Mesendoderm (in vitro differentiated cells): Measurements from ENCODE around the gene SMAP1.

Experiments
- DNase-seq: peaks from one replicate; pipeline ENCODE4 v3.0.0; 2013
- H2AK5ac ChIP-seq: 2 replicates; pipeline ENCODE4 v1.6.1; 2013; ENCODE audit warnings: low read length, inconsistent platforms
- H2BK120ac ChIP-seq: 2 replicates; pipeline ENCODE4 v1.6.1; 2013; ENCODE audit warnings: low read depth, mild to moderate bottlenecking, low read length, moderate library complexity, mixed read lengths
- H2BK15ac ChIP-seq: replicated peaks from 2 replicates; pipeline ENCODE4 v1.6.1; 2013; ENCODE audit warnings: low read depth, mild to moderate bottlenecking, moderate library complexity
- H2BK5ac ChIP-seq: 2 replicates; pipeline ENCODE4 v1.6.1; 2013; ENCODE audit warnings: low read length, inconsistent platforms
- H3K18ac ChIP-seq: 2 replicates; pipeline ENCODE4 v1.6.1; 2013; ENCODE audit warnings: mild to moderate bottlenecking, low read length, mixed read lengths
- H3K23ac ChIP-seq: one replicate; pipeline ENCODE4 v1.6.1; 2013; ENCODE audit warnings: low read length
- H3K27ac ChIP-seq: 2 replicates; pipeline ENCODE4 v1.5.1; 2013; ENCODE audit warnings: low read depth, mild to moderate bottlenecking, inconsistent platforms, low read length, moderate library complexity
- H3K27me3 ChIP-seq: 2 replicates; pipeline ENCODE4 v1.6.1; 2013; ENCODE audit warnings: low read length, control low read depth, mild to moderate bottlenecking, inconsistent platforms; ENCODE audit not compliant: insufficient read depth, poor library complexity
- H3K36me3 ChIP-seq: 2 replicates; pipeline ENCODE4 v1.6.1; 2013; ENCODE audit warnings: low read length, inconsistent platforms; ENCODE audit not compliant: control insufficient read depth, insufficient read depth
- H3K4ac ChIP-seq: one replicate; pipeline ENCODE4 v1.6.1; 2013; ENCODE audit warnings: low read depth, mild to moderate bottlenecking, low read length, moderate library complexity
- H3K4me1 ChIP-seq: 2 replicates; pipeline ENCODE4 v1.6.1; 2013; ENCODE audit warnings: low read depth, low read length, inconsistent platforms; ENCODE audit not compliant: control insufficient read depth
- H3K4me2 ChIP-seq: 2 replicates; pipeline ENCODE4 v1.6.1; 2013; ENCODE audit warnings: low read length
- H3K4me3 ChIP-seq: 2 replicates; pipeline ENCODE4 v1.5.1; 2013; ENCODE audit warnings: mild to moderate bottlenecking, low read length
- H3K56ac ChIP-seq: one replicate; pipeline ENCODE4 v1.6.1; 2013; ENCODE audit warnings: low read length
- H3K79me1 ChIP-seq: 2 replicates; pipeline ENCODE4 v1.6.1; 2013; ENCODE audit warnings: low read length, inconsistent platforms
- H3K79me2 ChIP-seq: 2 replicates; pipeline ENCODE4 v1.6.1; 2013; ENCODE audit warnings: mild to moderate bottlenecking, low read length; ENCODE audit not compliant: control insufficient read depth, insufficient read depth
- H3K9ac ChIP-seq: 2 replicates; pipeline ENCODE4 v1.6.1; 2013; ENCODE audit warnings: low read length, inconsistent platforms
- H4K5ac ChIP-seq: one replicate; pipeline ENCODE4 v1.6.1; 2013; ENCODE audit warnings: low read length
- H4K8ac ChIP-seq: one replicate; pipeline ENCODE4 v1.6.1; 2013; ENCODE audit warnings: low read depth, mild to moderate bottlenecking, control low read depth, low read length, moderate library complexity
- WGBS: extraction: QIAGEN DNeasy Blood & Tissue Kit; methylation state at CpG from one replicate; pipeline ENCODE4 v1.1.7; 2013; ENCODE audit warnings: low lambda C conversion rate, missing lambda C conversion rate; ENCODE audit not compliant: insufficient coverage; ENCODE audit errors: extremely low coverage; 5-methylcytosine and 5-hydroxymethylcytosine counted together

SMAP1 gene

GRCh38 chr6:70709826-70710225 is 42.1 kb downstream of the SMAP1 start:
- no peak for DNase-seq

GRCh38 chr6:70714716-70715257 is 47.1 kb downstream of the SMAP1 start:
- Histone ChIP-seq H2BK120ac (no peak overlapping the region), H3K27me3 (no peaks in the 10 kb centered on the region), H2AK5ac (no peak overlapping the region), H3K23ac (no peak overlapping the region), H3K18ac (no peak overlapping the region), H3K4me1 (no peaks in the 10 kb centered on the region), H3K79me2 (peaks cover 2% of the 10 kb centered on the region), H2BK15ac (no peak overlapping the region), H4K8ac (no peak overlapping the region), H3K4me2 (no peak overlapping the region), H4K5ac (no peak overlapping the region), H3K36me3 (no peaks in the 10 kb centered on the region), H3K56ac (no peak overlapping the region), H2BK5ac (no peak overlapping the region), H3K4me3 (no peak overlapping the region), H3K79me1 (peaks cover 10% of the 10 kb centered on the region), H3K9ac (no peak overlapping the region), H3K4ac (no peak overlapping the region), H3K27ac (no peak overlapping the region)
- DNase-seq, result no peak

More at GRCh38 chr6:70709826-70710225, 42.1 kb downstream of the SMAP1 start:
- H3K4me1 ChIP-seq, result no peaks in the 10 kb centered on the region
- H3K9ac ChIP-seq, result no peak overlapping the region
- H3K4me3 ChIP-seq, result no peak overlapping the region
- no peak overlapping the region for H3K27ac ChIP-seq
- peaks cover 1% of the 10 kb centered on the region for H3K79me1 ChIP-seq
- no peak overlapping the region for H3K23ac ChIP-seq
- no peak overlapping the region for H4K5ac ChIP-seq
- H2BK120ac ChIP-seq, result no peak overlapping the region
- no peaks in the 10 kb centered on the region for H3K79me2 ChIP-seq
- no peaks in the 10 kb centered on the region for H3K36me3 ChIP-seq
- no peak overlapping the region for H4K8ac ChIP-seq
- H2BK5ac ChIP-seq, result no peak overlapping the region
- no peak overlapping the region for H3K4ac ChIP-seq
- H3K56ac ChIP-seq, result no peak overlapping the region
- H3K4me2 ChIP-seq, result no peak overlapping the region
- H3K27me3 ChIP-seq, result no peaks in the 10 kb centered on the region
- no peak overlapping the region for H2BK15ac ChIP-seq
- no peak overlapping the region for H2AK5ac ChIP-seq
- no CpG with 5 or more reads among the region's 3 CpGs for WGBS
- no peak overlapping the region for H3K18ac ChIP-seq

GRCh38 chr6:70717038-70717801 is 49.5 kb downstream of the SMAP1 start:
- H3K4me1 ChIP-seq, result no peaks in the 10 kb centered on the region
- no peaks in the 10 kb centered on the region for H3K27me3 ChIP-seq
- H3K18ac ChIP-seq, result no peak overlapping the region
- no CpG with 5 or more reads among the region's 5 CpGs for WGBS
- H3K79me1 ChIP-seq, result peaks cover 10% of the 10 kb centered on the region
- H3K9ac ChIP-seq, result no peak overlapping the region
- no peak overlapping the region for H3K56ac ChIP-seq
- no peak overlapping the region for H3K4me3 ChIP-seq
- no peak overlapping the region for H3K4me2 ChIP-seq
- H2BK15ac ChIP-seq, result no peak overlapping the region
- H3K36me3 ChIP-seq, result no peaks in the 10 kb centered on the region
- no peak overlapping the region for H3K4ac ChIP-seq
- peaks cover 2% of the 10 kb centered on the region for H3K79me2 ChIP-seq
- H3K23ac ChIP-seq, result no peak overlapping the region
- H3K27ac ChIP-seq, result no peak overlapping the region
- H2AK5ac ChIP-seq, result no peak overlapping the region
- DNase-seq, result no peak
- no peak overlapping the region for H2BK5ac ChIP-seq
- H4K5ac ChIP-seq, result no peak overlapping the region
- no peak overlapping the region for H2BK120ac ChIP-seq
- no peak overlapping the region for H4K8ac ChIP-seq

DNA sequence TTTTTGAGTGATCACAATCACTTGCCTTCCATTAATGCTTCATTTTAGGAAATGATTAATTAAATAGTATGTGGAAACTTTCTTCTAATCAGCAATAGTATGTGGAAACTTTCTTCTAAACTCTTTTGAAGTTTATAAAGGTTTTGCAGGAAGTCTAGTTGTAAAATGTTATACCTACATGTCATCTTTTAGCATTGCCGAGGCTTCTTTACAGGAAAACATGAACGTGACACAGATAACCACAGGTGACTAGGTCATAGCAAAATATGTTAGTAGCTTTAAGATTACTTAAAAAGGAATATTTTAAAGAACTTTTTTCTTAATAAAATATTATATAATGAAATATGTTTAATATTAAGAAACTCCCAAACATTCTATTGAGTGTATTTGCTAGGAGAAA is 56.8 kb downstream of the SMAP1 start:
- Histone ChIP-seq H3K4ac (no peak overlapping the region), H3K27me3 (no peaks in the 10 kb centered on the region), H2AK5ac (no peak overlapping the region), H3K9ac (no peak overlapping the region), H3K4me3 (no peak overlapping the region), H4K8ac (no peak overlapping the region), H4K5ac (no peak overlapping the region), H3K27ac (no peak overlapping the region), H3K4me2 (no peak overlapping the region), H3K79me2 (no peaks in the 10 kb centered on the region), H3K79me1 (peaks cover 2% of the 10 kb centered on the region), H2BK5ac (no peak overlapping the region), H2BK15ac (no peak overlapping the region), H3K23ac (no peak overlapping the region), H3K36me3 (no peaks in the 10 kb centered on the region), H3K4me1 (no peaks in the 10 kb centered on the region), H3K56ac (no peak overlapping the region), H2BK120ac (no peak overlapping the region), H3K18ac (no peak overlapping the region)
- DNase-seq, result no peak
- WGBS, result no CpG with 5 or more reads among the region's 2 CpGs

DNA sequence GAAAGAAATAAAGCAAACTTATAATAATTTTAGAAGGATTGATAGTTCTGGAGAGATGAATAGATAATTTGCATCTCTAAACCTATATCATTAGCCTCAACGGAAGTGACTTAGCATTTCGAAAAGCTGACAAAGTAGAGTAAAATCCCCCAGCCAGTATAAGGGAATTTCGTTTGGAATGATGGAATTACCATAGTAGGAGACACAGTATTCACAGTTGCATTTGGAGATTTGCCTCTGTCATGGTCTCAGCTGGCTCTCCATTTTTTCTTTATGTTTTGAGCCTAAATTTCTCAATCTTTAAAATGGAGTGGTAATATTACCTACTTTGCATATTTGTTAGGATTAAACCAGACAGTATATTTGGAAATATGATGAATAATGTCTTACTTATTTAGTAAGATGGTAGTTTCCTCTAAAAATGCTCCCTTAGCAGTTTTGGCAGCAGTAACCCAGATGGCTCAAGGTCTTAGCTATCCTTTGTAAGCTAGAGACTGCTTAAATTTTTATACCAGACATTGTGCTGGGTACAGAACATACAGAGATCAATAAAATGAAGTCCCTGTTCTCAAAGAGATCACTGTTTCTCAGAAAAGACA is 58.2 kb downstream of the SMAP1 start:
- no peak overlapping the region for H2BK120ac ChIP-seq
- no peak overlapping the region for H3K27ac ChIP-seq
- H3K9ac ChIP-seq, result no peak overlapping the region
- H3K79me1 ChIP-seq, result peaks cover 2% of the 10 kb centered on the region
- no peak overlapping the region for H3K23ac ChIP-seq
- H3K27me3 ChIP-seq, result no peaks in the 10 kb centered on the region
- no peak overlapping the region for H3K4me3 ChIP-seq
- no peak overlapping the region for H4K8ac ChIP-seq
- no peak overlapping the region for H4K5ac ChIP-seq
- no peak overlapping the region for H3K4ac ChIP-seq
- no peak overlapping the region for H3K18ac ChIP-seq
- peak; percentile 67 for DNase-seq
- H3K4me1 ChIP-seq, result no peaks in the 10 kb centered on the region
- H2BK5ac ChIP-seq, result no peak overlapping the region
- no peak overlapping the region for H2AK5ac ChIP-seq
- no peaks in the 10 kb centered on the region for H3K36me3 ChIP-seq
- H2BK15ac ChIP-seq, result no peak overlapping the region
- H3K56ac ChIP-seq, result no peak overlapping the region
- no peaks in the 10 kb centered on the region for H3K79me2 ChIP-seq
- WGBS, result no CpG with 5 or more reads among the region's 3 CpGs
- H3K4me2 ChIP-seq, result no peak overlapping the region
